Endodermal cell (in vitro differentiated cells): ENCODE measurements around the gene PLCG2. TPM values are rescaled to one million over a fixed set of nuclear protein-coding genes. Genes with fewer than 3 reads are reported as not detected.

Experiments
- DNase-seq: peaks from one replicate; pipeline ENCODE4 v3.0.0-alpha.2; 2017
- H3K27ac ChIP-seq: 2 replicates; pipeline ENCODE4 v1.5.1; 2013; ENCODE audit warnings: mild to moderate bottlenecking, low read depth, low read length, moderate library complexity
- H3K27me3 ChIP-seq: 2 replicates; pipeline ENCODE4 v1.6.1; 2013; ENCODE audit warnings: mild to moderate bottlenecking, low read length, moderate library complexity; ENCODE audit not compliant: insufficient read depth, control insufficient read depth, poor library complexity, severe bottlenecking
- H3K36me3 ChIP-seq: 2 replicates; pipeline ENCODE4 v1.7.0; 2013; ENCODE audit warnings: mild to moderate bottlenecking, low read length, moderate library complexity; ENCODE audit not compliant: control insufficient read depth, insufficient read depth
- H3K4me1 ChIP-seq: one replicate; pipeline ENCODE4 v1.7.0; 2013; ENCODE audit warnings: low read length; ENCODE audit not compliant: control insufficient read depth, insufficient read depth
- H3K4me3 ChIP-seq: 2 replicates; pipeline ENCODE4 v1.5.1; 2013; ENCODE audit warnings: mild to moderate bottlenecking, low read length, moderate library complexity
- H3K9ac ChIP-seq: 2 replicates; pipeline ENCODE4 v1.6.1; 2013; ENCODE audit warnings: mild to moderate bottlenecking, low read length, moderate library complexity; ENCODE audit not compliant: poor library complexity, severe bottlenecking; ENCODE audit errors: extremely low read depth
- H3K9me3 ChIP-seq: 2 replicates; pipeline ENCODE4 v1.6.1; 2013; ENCODE audit warnings: mild to moderate bottlenecking, low read length, moderate library complexity; ENCODE audit not compliant: control insufficient read depth
- H3K27ac Mint-ChIP-seq: 2 replicates; pipeline ENCODE4 v1.8.0; 2020; ENCODE audit warnings: mixed read lengths
- H3K27me3 Mint-ChIP-seq: 2 replicates; pipeline ENCODE4 v1.8.0; 2021; ENCODE audit warnings: mild to moderate bottlenecking, mixed read lengths; ENCODE audit not compliant: insufficient read depth
- H3K36me3 Mint-ChIP-seq: 2 replicates; pipeline ENCODE4 v1.8.0; 2020; ENCODE audit warnings: low read depth, mixed read lengths
- H3K4me1 Mint-ChIP-seq: 2 replicates; pipeline ENCODE4 v1.8.0; 2020; ENCODE audit warnings: mixed read lengths
- H3K4me3 Mint-ChIP-seq: 2 replicates; pipeline ENCODE4 v1.8.0; 2020; ENCODE audit warnings: mild to moderate bottlenecking, moderate library complexity, mixed read lengths
- H3K9me3 Mint-ChIP-seq: 2 replicates; pipeline ENCODE4 v1.8.0; 2020; ENCODE audit warnings: mild to moderate bottlenecking, mixed read lengths
- CTCF ChIP-seq: fragments of 200-600 bp; sonication (generic); conservative IDR thresholded peaks from 2 replicates; pipeline ENCODE4 v1.5.0; 2021; ENCODE audit warnings: antibody characterized with exemption, mild to moderate bottlenecking
- WGBS, 2 experiments: methylation state at CpG; one replicate each; pipeline versions ENCODE4 v1.1.5 to v1.1.7; 2013; ENCODE audit warnings: missing lambda C conversion rate in 2 of 2, mixed read lengths in 1 of 2; ENCODE audit not compliant: insufficient coverage in 1 of 2, insufficient read length in 1 of 2; 5-methylcytosine and 5-hydroxymethylcytosine counted together
- total RNA-seq, 2 donors: library from RNA; stranded (reverse); fragmentation: NEBNext Ultra II Directional in 1 of 2; extraction: Animal tissue kit (Norgen Biotek cat#: 25700) in 1 of 2; gene quantifications; 2 replicates in 1 of 2; 3 replicates in 1 of 2; pipeline ENCODE4 v1.2.1, GENCODE V29; 2021

Gene PLCG2
- total RNA-seq, 2 donors from 2014 or later, result 34.7 to 48.4 TPM

- Histone ChIP-seq H3K4me1 (no peaks in the 10 kb centered on the region), H3K36me3 (peaks cover 20% of the 10 kb centered on the region), H3K4me3 (no peak overlapping the region), H3K27ac (no peak overlapping the region), H3K9ac (no peak overlapping the region), H3K27me3 (no peaks in the 10 kb centered on the region), H3K9me3 (peaks cover 4% of the 10 kb centered on the region)
- Mint-ChIP-seq H3K9me3 (peaks cover 6% of the 10 kb centered on the region), H3K27ac (no peak overlapping the region), H3K36me3 (peaks cover 47% of the 10 kb centered on the region), H3K27me3 (no peaks in the 10 kb centered on the region), H3K4me3 (no peak overlapping the region), H3K4me1 (no peaks in the 10 kb centered on the region)
- WGBS, 2 experiments, result 84 to 89% methylated on average over 5 to 7 of the region's 7 CpGs
- TF ChIP-seq CTCF, result no peak
- DNase-seq, result no peak
Measured at GRCh38 chr16:81905277-81905676, 126.2 kb downstream of the PLCG2 start.

GRCh38 chr16:81907681-81908080 lies 128.6 kb downstream of the PLCG2 start:
- peaks cover 3% of the 10 kb centered on the region for H3K9me3 Mint-ChIP-seq
- no peaks in the 10 kb centered on the region for H3K4me1 Mint-ChIP-seq
- Histone ChIP-seq H3K27ac (no peak overlapping the region), H3K4me3 (no peak overlapping the region), H3K9me3 (peaks cover 4% of the 10 kb centered on the region), H3K9ac (no peak overlapping the region), H3K4me1 (no peaks in the 10 kb centered on the region), H3K27me3 (no peaks in the 10 kb centered on the region), H3K36me3 (peaks cover 3% of the 10 kb centered on the region)
- no peak for DNase-seq
- H3K27ac Mint-ChIP-seq, result no peak overlapping the region
- H3K4me3 Mint-ChIP-seq, result no peak overlapping the region
- H3K36me3 Mint-ChIP-seq, result peaks cover 31% of the 10 kb centered on the region
- no peaks in the 10 kb centered on the region for H3K27me3 Mint-ChIP-seq
- TF ChIP-seq CTCF, result no peak
- WGBS, 2 experiments, result 86 to 88% methylated on average over 7 to 8 of the region's 8 CpGs

GRCh38 chr16:81908466-81909262 lies 129.6 kb downstream of the PLCG2 start:
- Histone ChIP-seq H3K4me3 (no peak overlapping the region), H3K4me1 (no peaks in the 10 kb centered on the region), H3K9ac (no peak overlapping the region), H3K27ac (no peak overlapping the region), H3K27me3 (no peaks in the 10 kb centered on the region), H3K9me3 (no peaks in the 10 kb centered on the region), H3K36me3 (peaks cover 3% of the 10 kb centered on the region)
- no peak for TF ChIP-seq CTCF
- 93 to 96% methylated on average over 12 to 16 of the region's 16 CpGs for WGBS, 2 experiments
- Mint-ChIP-seq H3K4me1 (no peaks in the 10 kb centered on the region), H3K9me3 (no peaks in the 10 kb centered on the region), H3K27me3 (no peaks in the 10 kb centered on the region), H3K36me3 (peaks cover 21% of the 10 kb centered on the region), H3K4me3 (no peak overlapping the region), H3K27ac (no peak overlapping the region)
- DNase-seq, result no peak
